ENCODE results near the gene CD24.
"Not testable (repeated sequence)": the region's sequence is repeated elsewhere in the genome, so short reads cannot be mapped to it uniquely, and the experiment has no call there.

The CD24 gene

GRCh38 chr6:106974336-106974998 is at the start of gene CD24:
CD24 (minus strand) TSS chr6:106974729; CDS start chr6:106974646, 83 bp downstream.
- DNase-seq (ENCODE audit: low read depth) = no peak

GRCh38 chr6:107021446-107022185 is 47.1 kb upstream of the CD24 start:
- no peak for DNase-seq (ENCODE audit: low read depth)

GRCh38 chr6:107020239-107020638 is 45.7 kb upstream of the CD24 start:
- DNase-seq (ENCODE audit: low read depth) = no peak

GRCh38 chr6:107019628-107020027 is 45.1 kb upstream of the CD24 start:
- not testable (repeated sequence) for DNase-seq (ENCODE audit: low read depth)

- no peak for DNase-seq (ENCODE audit: low read depth)
These were observed 44.5 kb upstream of the CD24 start for GRCh38 chr6:107019047-107019446.

GRCh38 chr6:107009499-107009898 is 35.0 kb upstream of the CD24 start:
- DNase-seq (ENCODE audit: low read depth) = no peak

- DNase-seq (ENCODE audit: low read depth) = peak; percentile 8
These were observed 23.0 kb upstream of the CD24 start for GRCh38 chr6:106997392-106998158.

GRCh38 chr6:106995640-106996039 is 21.1 kb upstream of the CD24 start:
- DNase-seq (ENCODE audit: low read depth) = no peak

- DNase-seq (ENCODE audit: low read depth) = not testable (repeated sequence)
These were observed 15.2 kb upstream of the CD24 start for GRCh38 chr6:106989737-106990136.

GRCh38 chr6:106988664-106989063 is 14.1 kb upstream of the CD24 start:
- DNase-seq (ENCODE audit: low read depth) = no peak

- DNase-seq (ENCODE audit: low read depth) = no peak
These were observed 7.4 kb upstream of the CD24 start for GRCh38 chr6:106981926-106982325.

- DNase-seq (ENCODE audit: low read depth) = no peak
These were observed 6.4 kb upstream of the CD24 start for GRCh38 chr6:106980926-106981325.

- peak; percentile 61 for DNase-seq (ENCODE audit: low read depth)
These were observed 4.9 kb upstream of the CD24 start for GRCh38 chr6:106979435-106979884.

- no peak for DNase-seq (ENCODE audit: low read depth)
These were observed 2.7 kb upstream of the CD24 start for GRCh38 chr6:106977246-106977645.

- no peak for DNase-seq (ENCODE audit: low read depth)
These were observed 1.7 kb upstream of the CD24 start for GRCh38 chr6:106976270-106976669.

- no peak for DNase-seq (ENCODE audit: low read depth)
These were observed 1.2 kb upstream of the CD24 start for GRCh38 chr6:106975738-106976064.

- no peak for DNase-seq (ENCODE audit: low read depth)
These were observed 639 bp upstream of the CD24 start for GRCh38 chr6:106974999-106975737.

GRCh38 chr6:106973836-106974335 is 643 bp downstream of the CD24 start:
- DNase-seq (ENCODE audit: low read depth) = no peak

GRCh38 chr6:106973018-106973835 is 1.3 kb downstream of the CD24 start:
- no peak for DNase-seq (ENCODE audit: low read depth)

- DNase-seq (ENCODE audit: low read depth) = no peak
These were observed 2.0 kb downstream of the CD24 start for GRCh38 chr6:106972500-106972899.

GRCh38 chr6:106970769-106971168 is 3.8 kb downstream of the CD24 start:
- not testable (repeated sequence) for DNase-seq (ENCODE audit: low read depth)
